Measurements from ENCODE around the gene GPR101.

- TF ChIP-seq CTCF (IDR thresholded peaks at IDR 0.05; ENCODE audit: insufficient read depth, low read depth, low read length) (no peak), EZH2 (IDR thresholded peaks at IDR 0.05; ENCODE audit: insufficient read depth, low read length) (no peak)
Observed at GRCh38 chrX:137025930-137026329, 7.9 kb downstream of the GPR101 start.
